Right lung (tissue), 5 donors: Measurements from ENCODE around the gene GAS1. TPM values are rescaled to one million over a fixed set of nuclear protein-coding genes. Genes with fewer than 3 reads are reported as not detected.
A peak's percentile ranks its signal among the peaks of the same experiment; 100 is the strongest.

Experiments used
- DNase-seq, 2 donors: peaks; one replicate each; pipeline ENCODE4 v3.0.0-alpha.2; 2013
- polyA plus RNA-seq, 5 donors: library from polyadenylated mRNA; unstranded; fragments of 120-200 nt; gene quantifications; one replicate each; pipeline versions ENCODE4 v1.2.1 to v1.2.3, GENCODE V29; 2013; ENCODE audit warnings: inconsistent platforms in 1 of 5, low replicate concordance in 1 of 5; ENCODE audit not compliant: insufficient read length in 5 of 5, insufficient read depth in 1 of 5

GAS1 gene
- polyA plus RNA-seq, 5 donors = 19.3 to 26.6 (median 24.5) TPM

DNA sequence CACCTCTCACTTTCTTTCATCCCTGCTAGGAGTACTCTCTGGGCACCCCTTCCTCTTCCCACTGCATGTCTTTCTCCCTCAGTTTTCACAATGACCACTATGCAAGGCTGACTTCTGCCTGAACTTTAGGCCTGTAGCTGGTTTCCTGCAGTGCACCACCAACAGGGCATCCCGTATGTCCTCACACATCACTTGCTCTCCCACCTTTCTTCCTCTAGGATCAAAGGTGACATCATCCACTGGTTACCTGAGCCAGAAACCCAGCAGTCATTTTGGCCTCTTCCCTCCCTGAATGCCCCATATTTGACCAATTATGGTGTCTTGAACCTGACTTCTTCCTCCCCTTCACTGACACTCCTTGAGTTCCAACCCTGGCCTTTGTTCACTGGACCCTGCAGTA lies 8.5 kb downstream of the GAS1 start:
- DNase-seq = no peak

DNA sequence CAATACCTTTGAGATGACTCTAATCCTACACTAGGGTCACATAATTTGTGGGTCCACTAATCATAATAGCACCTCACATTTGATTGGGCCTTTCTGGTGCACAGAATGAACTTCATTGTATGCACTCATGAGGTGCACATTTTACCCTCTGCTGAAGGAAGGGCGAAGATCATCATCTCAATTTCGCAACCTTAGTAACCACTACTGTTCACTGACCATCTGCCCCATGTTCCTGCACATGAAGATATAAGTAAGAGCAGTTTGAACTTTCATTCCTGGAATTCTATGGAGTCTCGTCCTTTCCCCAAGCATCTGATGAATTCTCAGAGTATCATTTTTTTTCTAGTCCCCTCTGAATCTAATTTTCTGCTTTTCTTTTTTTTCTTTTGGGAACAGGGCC lies 21.2 kb downstream of the GAS1 start:
- DNase-seq = no peak

GRCh38 chr9:86925686-86926085 lies 21.6 kb downstream of the GAS1 start:
- DNase-seq = no peak

- DNase-seq = no peak
Observed at GRCh38 chr9:86924206-86924605, 23.1 kb downstream of the GAS1 start.

DNA sequence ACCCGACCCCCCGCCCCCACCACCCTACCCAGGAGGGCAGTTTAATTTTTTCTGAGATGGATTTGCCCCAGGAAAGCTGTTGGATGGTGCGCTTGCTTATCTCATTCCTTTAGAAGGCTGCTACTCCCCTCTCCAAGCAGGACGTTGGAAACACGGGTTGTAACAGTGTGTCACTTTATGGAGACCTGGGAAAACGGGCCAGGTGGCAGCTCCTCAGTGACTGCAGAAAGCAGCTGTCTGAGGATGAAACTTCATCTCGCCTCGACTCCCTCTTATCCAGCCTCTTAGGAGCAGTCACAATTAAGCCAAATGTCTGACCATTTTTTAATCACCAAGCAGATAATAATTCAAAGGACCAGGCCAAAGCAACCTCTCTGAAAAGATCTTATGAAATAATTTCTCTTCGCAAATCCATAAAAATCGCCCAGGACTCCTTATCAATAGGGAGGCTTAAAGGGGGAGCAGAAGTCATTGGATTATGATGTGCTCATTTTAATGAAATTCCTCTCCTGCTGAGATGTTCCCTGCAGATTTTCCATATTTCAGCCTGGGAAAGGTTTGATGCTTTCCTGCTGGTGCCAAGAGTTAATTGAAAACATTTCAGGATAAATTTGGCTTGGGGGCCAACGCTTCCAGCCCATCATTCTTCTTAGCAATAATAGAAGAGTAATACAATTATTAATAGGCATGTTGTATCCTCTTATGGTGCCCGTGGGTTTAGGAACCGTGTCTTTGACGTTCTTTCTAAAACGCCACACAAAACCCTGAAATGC lies 26.0 kb downstream of the GAS1 start:
- no peak for DNase-seq

DNA sequence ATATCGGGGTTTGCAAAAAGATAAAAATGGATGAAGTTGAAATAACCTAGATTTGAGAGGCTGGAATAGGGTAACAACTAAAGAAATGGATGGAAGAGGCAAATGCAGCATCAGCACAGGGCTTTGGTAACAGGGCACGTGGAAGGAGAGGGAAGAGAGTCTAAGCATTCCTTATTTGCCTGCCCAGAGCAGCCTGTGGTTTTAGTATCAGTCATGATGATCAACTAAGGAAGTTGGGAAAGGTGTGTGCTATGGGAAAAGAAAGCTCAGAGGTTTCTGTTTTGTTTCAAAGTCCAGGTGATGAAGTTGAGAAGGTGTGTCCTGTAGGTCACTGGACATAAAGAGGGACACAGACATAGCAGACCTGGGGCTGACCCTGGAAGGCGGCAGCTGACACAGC lies 28.8 kb downstream of the GAS1 start:
- no peak for DNase-seq

DNA sequence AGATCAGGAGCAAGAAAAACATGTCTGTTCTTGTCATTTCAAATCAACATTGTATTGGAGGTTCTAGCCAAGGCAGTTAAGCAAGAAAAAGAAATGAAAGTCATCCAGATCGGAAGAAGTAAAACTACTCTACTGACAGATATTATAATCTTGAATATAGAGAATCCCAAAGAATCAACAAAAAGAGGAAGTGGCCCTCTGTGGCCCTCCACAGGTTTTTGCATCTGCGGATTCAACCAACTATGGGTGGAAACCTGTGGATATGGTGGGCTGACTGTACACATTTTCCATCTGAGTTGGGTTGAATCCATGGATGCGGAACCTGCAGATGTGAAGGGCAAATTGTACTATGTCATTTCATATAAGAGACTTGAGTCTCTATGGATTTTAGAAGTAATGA lies 35.1 kb downstream of the GAS1 start:
- DNase-seq = no peak

DNA sequence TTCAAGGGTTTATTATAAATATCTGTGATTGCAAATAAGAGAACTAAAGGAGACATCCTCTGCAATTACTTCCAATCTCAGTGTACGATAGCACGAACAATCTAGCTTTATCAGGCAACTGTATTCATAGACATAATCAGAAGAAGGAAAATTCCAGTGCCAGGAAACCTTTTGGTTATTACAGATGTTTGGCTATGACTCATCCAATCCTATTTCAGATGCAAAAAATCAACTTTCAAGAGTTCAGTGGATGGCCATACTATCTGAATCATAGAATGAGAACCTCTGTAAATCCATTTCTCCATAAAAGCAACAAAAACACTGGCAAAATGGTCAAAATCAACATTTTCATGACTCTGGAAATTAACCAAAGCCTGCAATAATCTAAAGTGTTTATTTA lies 37.9 kb downstream of the GAS1 start:
- DNase-seq = no peak

- no peak for DNase-seq
Observed at GRCh38 chr9:86908261-86908660, 39.0 kb downstream of the GAS1 start.

DNA sequence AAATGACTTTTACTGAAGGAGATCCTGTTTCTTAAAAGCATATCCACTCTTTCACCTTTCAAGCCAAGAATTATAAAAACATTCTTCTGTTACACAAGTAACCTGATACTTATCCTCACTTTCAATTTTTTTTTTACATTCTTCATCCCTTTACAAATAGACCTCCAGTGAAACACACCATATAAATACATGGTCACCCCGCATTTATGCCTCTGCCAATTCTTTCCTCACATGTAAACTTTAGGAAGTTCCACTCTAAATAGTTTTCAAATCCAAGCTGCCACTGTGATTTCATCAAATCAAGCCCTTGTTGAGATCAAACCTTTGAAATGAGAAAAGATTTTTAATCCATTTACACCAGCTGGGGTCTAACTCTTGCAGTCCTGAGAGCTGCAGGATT lies 40.0 kb downstream of the GAS1 start:
- no peak for DNase-seq

GRCh38 chr9:86903734-86904085 lies 43.6 kb downstream of the GAS1 start:
- DNase-seq = no peak

DNA sequence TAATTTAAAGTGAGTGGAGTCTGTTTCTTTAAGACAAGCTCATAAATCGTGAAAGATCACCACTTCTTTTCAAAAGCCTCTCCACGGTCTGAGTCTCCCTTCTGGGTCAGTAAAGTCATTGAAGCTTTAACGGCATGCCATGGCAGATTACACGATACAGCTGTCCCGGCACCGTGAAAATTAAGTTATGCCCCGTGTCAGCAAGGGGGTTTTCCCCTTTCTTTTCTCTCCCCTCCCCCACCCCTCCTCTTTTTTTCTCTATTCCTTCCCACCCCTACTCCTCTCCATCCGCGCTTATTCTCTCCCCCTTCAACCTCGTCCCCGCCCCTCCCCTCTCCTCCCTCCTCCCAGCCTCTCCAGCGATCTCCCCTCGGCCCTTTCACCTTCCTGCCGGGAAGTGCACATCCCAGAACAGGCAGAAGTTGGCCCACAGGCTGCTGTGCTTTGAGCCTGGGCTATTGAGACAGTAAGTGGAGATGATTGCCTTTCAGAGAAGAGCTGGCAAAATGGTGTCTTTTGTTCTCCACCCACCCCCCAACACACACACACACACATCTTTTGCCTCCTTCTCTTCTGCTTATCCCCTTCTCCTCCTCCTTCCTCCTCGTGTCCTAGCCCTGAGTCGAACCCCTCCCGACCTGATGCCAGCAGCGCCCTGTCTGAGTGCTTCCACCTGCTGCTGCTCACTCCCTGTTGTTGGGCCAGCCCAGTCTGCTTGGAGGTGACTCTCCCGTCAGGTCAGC lies 44.1 kb downstream of the GAS1 start:
- DNase-seq = peak in 1 of 2 donors; percentile 24

DNA sequence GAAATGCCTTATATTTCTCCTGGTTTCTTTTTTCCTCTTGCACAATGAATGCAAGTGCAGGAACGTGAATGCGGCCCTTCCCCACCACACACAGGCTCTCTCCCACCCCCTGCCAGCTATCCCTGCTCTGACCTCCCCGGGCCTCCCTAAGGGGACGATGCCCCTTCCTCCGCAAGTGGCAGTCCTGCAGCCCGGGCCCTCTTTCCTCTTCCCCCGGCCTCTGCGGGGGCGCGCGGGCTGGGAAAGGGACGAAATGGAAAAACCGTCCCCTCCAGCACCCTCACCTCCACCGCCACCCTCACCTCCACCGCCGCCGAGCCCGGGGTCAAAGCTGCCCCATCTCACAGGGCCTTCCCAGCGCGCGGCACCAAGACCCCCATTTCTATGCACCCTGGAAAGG lies 44.7 kb downstream of the GAS1 start:
- DNase-seq = no peak

GRCh38 chr9:86902176-86902575 lies 45.1 kb downstream of the GAS1 start:
- DNase-seq = no peak

DNA sequence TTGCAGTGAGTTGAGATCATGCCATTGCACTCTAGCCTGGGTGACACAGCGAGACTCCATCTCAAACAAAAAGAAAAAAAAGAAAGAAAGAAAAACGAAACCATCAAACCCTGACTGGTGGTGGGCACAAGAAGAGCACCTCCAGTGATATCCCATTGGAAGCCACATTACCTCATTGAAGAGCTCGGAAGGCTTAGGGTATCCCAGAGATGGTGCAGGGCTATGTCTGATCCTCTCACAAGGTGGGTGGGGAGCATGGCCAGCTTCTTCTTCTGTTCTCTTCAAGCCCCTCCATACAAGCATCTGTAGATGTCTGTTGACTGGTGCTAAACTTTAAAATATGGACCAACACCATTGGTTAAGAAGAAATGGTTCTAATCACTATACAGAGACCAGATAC lies 45.8 kb downstream of the GAS1 start:
- DNase-seq = no peak
